NCI-H748 (cell line): ENCODE data around the gene FOXL3.
"Not testable (repeated sequence)": the region's sequence is repeated elsewhere in the genome, so short reads cannot be mapped to it uniquely, and the experiment has no call there.

Experiments
- DNase-seq: peaks from one replicate; lab custom pipeline; 2025; ENCODE audit not compliant: unreplicated experiment; lab: John Stamatoyannopoulos, UW

Gene FOXL3

DNA sequence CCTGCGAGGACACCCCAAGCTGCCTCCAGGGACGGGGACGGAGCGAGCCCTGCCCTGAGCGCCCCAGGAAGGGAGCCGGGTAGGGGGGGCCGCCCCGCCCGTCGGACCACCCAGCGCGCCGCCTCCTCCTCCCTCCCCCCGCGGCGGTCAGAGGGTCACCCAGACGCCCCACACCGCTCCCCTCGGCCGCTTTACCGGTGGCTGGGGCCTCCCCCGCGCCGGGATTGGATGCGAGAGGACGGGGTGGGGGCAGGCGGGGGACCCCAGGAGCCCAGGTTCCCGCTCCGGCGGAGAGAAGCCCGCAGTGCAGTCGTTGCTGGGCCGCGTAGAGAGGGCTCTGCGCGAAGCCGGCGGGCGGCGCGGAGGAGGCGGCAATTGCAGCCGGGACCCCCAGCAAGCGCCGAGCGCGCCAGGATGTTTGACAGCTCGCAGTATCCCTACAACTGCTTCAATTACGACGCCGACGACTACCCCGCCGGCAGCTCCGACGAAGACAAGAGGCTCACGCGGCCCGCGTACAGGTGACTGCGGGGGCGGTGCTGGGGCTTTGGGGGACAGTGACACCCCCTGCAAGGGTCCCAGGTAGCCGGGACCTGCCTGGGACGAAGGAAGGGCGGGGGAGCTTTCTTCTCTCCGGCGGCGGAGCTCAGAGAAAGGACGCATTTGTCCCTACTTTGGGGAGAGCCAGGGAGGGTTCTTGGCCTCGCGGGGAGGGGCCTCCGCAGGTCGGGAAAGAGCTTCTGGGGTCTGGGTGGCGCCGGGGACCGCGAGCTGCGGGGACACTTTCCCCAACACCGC is at the start of gene FOXL3:
FOXL3 (plus strand) TSS at position 415 of the 798 bp plus-strand sequence; CDS start at position 415, 0 bp downstream.
- no peak for DNase-seq

DNA sequence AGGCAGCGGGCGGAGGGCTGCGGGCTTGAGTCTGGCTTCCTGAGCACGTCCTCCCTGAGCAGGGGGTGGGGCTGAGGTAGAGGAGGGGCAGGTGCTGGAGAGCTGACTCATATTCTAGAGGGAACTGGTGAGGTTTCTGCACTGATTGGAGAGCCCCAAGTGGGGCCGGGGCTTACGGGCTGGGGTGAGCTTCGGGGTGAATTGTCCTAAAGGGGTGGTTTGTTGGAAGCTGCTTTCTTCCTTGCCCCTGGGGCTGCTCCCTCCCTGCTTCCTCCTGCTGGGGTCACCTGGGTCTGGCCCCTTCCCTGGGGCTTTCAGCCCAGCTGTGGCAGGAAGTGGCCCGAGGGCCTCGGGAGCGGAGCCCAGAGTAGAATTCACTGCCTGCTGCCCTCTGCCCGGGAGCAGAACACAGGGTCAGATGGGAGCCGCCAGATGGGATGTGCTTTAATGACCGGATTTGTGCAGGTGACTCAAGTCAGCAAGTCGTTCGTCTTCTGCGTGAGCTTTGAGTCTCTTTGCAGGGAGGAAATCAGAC is 49.0 kb upstream of the FOXL3 start:
- DNase-seq, result no peak

GRCh38 chr7:241513-241912 is 48.5 kb upstream of the FOXL3 start:
- DNase-seq, result no peak

GRCh38 chr7:242826-243579 is 47.0 kb upstream of the FOXL3 start:
- not testable (repeated sequence) for DNase-seq

DNA sequence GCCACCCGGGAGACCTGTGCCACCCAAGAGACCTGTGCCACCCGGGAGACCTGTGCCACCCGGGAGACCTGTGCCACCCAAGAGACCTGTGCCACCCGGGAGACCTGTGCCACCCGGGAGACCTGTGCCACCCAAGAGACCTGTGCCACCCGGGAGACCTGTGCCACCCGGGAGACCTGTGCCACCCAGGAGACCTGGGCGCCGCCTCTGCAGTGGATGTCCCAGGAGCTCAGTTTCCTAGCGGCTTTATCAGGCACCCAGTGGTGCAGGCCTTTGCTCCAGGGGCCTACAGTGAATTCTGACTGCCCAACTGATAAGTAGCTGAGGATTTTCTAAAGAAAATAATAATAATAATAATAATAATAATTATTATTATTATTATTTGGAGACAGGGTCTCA is 46.4 kb upstream of the FOXL3 start:
- not testable (repeated sequence) for DNase-seq

DNA sequence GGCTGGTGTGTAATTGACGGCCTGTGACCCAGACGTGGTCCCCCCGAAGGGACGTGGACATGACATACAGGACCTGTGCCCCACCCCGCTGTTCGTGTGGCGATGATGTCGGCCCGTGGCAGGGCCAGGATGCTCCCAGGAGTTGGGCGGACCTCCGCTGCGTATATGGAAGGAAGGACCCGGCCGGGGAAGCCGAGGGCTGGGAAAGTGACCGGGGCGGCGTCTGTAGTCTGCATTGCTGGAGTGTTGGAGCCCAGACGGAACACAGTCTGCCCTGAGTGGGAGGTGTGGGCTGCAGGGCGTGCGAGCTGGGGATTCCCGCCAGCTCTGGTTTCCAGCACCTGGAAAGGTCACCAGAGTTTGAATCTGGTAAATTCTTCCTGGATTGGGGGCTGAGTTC is 45.0 kb upstream of the FOXL3 start:
- no peak for DNase-seq

- DNase-seq, result no peak
Observed at GRCh38 chr7:245574-246295, 44.2 kb upstream of the FOXL3 start.

DNA sequence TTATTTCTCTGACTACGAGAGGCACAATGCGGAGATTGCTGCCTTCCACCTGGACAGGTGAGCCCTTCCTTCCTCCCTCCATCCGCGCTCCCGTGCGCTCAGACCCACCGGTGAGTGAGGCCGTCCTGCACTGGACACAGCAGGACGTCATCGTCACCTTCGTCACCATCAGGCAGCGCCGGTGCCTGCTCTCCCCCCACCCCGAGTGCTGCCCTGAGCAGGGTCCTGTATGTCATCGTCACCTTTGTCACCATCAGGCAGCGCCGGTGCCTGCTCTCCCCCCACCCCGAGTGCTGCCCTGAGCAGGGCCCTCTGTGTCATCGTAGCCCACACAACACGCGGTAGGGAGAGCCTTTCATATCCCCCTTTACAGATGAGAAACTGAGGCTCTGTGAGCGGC is 43.5 kb upstream of the FOXL3 start:
- no peak for DNase-seq

DNA sequence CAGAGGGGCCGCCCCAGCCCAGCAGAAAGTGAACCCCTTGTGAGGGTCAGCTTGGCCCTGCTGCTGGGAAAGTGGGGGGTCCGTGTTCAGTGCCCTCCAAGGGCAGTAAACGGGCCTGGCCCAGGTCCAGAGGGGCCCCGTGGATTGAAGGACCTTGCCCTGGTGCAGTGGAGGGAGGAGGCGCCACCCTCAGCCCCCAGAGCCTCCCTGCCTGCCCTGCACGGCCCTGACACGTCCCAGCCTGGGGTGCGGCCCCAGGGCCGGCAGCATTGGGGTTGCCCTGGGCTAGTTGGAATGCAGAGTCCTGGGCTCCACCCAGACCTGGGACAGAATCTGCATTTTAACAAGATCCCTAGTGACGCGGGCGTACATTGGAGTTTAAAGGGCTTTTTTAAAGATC is 42.8 kb upstream of the FOXL3 start:
- no peak for DNase-seq

DNA sequence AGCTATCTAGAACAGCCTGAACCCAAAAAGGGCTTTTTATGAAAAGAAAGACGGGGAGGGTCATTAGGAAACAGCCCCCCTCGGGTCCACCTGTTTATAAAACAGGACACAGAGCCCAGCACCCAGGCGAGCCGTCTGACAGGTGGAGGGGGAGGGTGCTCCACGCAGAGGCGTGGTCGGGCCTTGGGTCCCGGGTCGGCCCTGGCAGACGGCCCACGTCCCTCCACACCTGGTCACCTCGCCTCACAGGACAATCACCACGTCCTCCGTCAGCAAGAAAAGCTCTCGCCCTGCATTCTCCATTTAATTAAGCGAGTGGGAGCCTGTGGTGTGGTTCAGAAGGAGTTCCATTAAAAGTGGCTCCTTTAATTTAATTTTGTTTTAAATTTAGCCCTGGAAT is 42.3 kb upstream of the FOXL3 start:
- DNase-seq, result no peak

- DNase-seq, result no peak
Observed at GRCh38 chr7:248732-249435, 41.1 kb upstream of the FOXL3 start.

DNA sequence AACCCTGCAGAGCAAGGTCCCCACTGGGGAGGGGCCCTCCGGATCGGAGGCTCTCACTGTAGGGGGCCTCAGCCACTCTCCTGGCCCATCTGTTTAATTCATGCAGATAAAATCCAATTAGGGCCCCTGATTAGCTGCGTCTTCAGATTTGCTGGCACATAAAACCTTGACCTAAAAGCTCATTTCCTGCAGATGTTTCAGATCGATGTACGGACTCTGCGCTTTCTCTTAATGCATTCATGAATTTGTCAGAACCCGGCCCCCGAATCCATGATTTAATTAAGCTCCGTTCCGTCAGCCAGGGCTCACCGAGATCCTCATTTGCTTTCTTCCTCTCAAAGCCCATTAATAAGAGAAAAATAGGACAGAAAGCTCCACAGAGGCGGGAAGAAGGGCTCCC is 40.0 kb upstream of the FOXL3 start:
- DNase-seq, result no peak

DNA sequence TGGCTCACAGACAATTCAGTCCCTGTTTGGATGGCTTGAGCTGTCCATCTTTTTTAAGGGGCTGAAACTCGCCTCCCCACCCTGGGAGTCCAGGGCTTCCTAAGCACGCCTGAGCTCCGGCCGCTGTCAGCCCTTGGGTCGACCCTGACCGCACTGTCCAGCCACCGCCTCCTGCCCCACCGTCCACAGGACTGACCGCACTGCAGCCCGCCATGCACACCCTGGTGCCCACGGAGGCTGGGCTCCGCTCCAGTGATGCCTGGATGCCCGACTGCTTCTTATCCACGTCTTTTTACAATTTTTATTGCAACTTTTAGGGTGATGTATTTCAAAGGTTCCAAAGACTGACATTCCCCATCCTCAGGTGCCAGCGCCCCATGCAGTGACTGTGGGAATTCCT is 39.4 kb upstream of the FOXL3 start:
- no peak for DNase-seq

GRCh38 chr7:251005-251404 is 39.0 kb upstream of the FOXL3 start:
- DNase-seq, result no peak

DNA sequence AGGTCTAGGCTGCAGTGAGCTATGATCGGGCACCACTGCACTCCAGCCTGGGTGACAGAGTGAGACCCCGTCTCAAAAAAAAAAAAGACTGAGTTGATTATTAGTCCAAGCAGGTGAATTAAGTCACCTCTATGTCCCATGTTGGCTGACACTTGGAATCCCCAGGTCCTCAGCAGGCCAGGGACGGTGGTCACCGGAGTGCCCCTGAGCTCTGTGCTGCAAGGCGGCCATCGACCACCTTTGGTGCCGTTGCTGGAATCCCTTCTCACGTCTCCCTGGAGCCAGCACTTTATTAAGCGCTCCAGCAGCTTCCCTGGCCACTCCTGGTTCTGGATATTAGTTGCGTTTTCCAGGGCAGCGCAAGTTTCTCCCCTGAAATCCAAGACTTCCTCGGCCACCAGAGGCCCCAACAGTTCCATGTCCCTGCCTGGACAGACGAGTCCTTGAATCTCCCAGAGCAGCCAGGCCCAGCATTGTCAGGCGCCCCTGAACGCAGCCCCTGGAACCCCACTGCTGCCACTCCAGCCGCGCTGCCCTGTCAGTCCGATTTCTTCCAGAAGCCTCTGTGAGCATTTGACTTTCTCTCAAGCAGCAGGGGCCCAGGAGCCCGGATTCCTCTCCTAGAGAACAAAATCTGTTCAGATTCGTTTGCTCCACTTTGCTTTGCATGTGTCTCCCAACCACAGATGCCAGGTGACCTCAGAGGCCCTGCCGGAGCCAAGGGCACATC is 38.4 kb upstream of the FOXL3 start:
- no peak for DNase-seq

DNA sequence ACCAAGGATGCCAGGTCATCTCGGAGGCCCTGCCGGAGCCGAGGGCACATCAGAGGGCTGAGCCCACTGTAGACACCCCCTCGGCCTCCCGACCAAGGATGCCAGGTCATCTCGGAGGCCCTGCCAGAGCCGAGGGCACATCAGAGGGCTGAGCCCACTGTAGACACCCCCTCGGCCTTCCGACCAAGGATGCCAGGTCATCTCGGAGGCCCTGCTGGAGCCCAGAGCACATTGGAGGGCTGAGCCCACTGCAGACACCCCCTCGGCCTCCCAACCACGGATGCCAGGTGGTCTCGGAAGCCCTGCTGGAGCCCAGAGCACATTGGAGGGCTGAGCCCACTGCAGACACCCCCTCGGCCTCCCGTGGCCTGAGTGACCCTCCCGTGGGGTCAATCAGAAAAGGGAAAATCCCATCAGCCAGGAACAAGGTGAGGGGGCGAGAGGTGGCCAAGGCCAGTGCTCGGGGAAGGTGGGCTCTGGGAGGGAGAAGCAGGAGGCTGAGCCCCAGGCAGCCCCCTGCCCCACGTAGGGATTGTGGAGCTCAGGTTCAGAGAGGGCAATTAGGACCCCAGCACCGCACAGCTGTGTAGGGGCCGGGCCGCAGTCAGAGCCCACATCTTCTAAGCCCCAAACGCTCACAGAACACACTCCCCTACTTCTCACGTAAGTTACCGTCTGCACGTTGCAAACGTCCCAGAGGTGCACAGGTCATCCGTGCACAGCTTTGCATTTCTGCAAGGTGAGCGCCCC is 37.6 kb upstream of the FOXL3 start:
- no peak for DNase-seq

DNA sequence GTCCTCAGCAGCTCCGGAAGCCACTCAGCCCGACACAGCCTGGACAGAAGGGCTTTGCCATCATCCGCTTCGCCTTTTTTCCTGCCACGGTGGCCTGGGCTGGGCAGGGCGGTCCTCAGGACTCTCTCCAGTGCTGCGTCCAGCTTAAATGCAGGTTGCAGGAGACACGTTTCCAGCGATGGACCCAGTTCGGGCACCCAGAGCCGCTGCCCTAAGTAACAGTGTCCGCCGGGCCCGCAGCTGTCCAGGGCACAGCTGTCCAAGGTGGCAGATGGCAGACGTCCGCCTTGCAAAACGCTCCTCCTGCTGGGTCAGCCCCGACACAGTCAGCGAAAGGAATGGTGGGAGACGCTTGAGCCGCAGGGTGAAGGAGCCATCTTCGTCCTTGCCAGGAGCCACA is 37.0 kb upstream of the FOXL3 start:
- no peak for DNase-seq

GRCh38 chr7:253581-254336 is 36.2 kb upstream of the FOXL3 start:
- no peak for DNase-seq
